T-helper 17 cell (primary cell): ENCODE results near the gene HMGCR. TPM values are rescaled to one million over a fixed set of nuclear protein-coding genes. Genes with fewer than 3 reads are reported as not detected.
"Not testable (repeated sequence)": the region's sequence is repeated elsewhere in the genome, so short reads cannot be mapped to it uniquely, and the experiment has no call there.

Experiments
- ATAC-seq: fragments of 150-1000 bp; cut with Tn5 transposase; 2 replicates; pipeline ENCODE4 v1.10.0; 2021; ENCODE audit warnings: mild to moderate bottlenecking, moderate library complexity
- DNase-seq, 3 donors: peaks; one replicate each; pipeline versions ENCODE4 v3.0.0 to v3.0.0-alpha.2; 2020 to 2021
- H3K9me3 ChIP-seq: one replicate; pipeline ENCODE4 v1.7.0; 2013; ENCODE audit warnings: low read length, mild to moderate bottlenecking; ENCODE audit not compliant: control insufficient read depth, poor library complexity, severe bottlenecking
- H3K27ac Mint-ChIP-seq: one replicate; pipeline ENCODE4 v1.8.0; 2022; ENCODE audit warnings: mild to moderate bottlenecking, moderate library complexity, mixed read lengths
- H3K27me3 Mint-ChIP-seq: one replicate; pipeline ENCODE4 v1.8.0; 2022; ENCODE audit warnings: mixed read lengths
- H3K36me3 Mint-ChIP-seq: one replicate; pipeline ENCODE4 v1.8.0; 2022; ENCODE audit warnings: low read depth, mixed read lengths
- H3K4me1 Mint-ChIP-seq: one replicate; pipeline ENCODE4 v1.8.0; 2022; ENCODE audit warnings: mild to moderate bottlenecking, mixed read lengths
- H3K4me3 Mint-ChIP-seq: one replicate; pipeline ENCODE4 v1.8.0; 2022; ENCODE audit warnings: mild to moderate bottlenecking, moderate library complexity, mixed read lengths
- total RNA-seq, 4 donors: library from RNA in 2 of 4; stranded (reverse) in 2 of 4; gene quantifications; one replicate each; pipeline ENCODE4 v1.2.3 and lab custom pipeline; 2022 to 2026

Gene HMGCR
- total RNA-seq (10 to 100 TPM; 37.9 to 48.0 TPM), total RNA-seq (lab: John Stamatoyannopoulos, UW) (50.5 to 112 reads per million in 2 donors)

GRCh38 chr5:75336615-75337336 is at the start of gene HMGCR:
Gene HMGCR, plus strand, starts transcription at chr5:75337220. Its CDS starts 5,386 bp downstream, at chr5:75342606.
- Mint-ChIP-seq H3K27ac (no peak within 1 kb of the TSS), H3K36me3 (no peaks in the 10 kb centered on the region), H3K27me3 (peaks cover 3% of the 10 kb centered on the region), H3K4me1 (peaks cover 25% of the 10 kb centered on the region), H3K4me3 (no peak within 1 kb of the TSS)
- ATAC-seq = peak; percentile 94
- DNase-seq = peak; percentile 88 to 94 (median 89)
- no peaks in the 10 kb centered on the region for H3K9me3 ChIP-seq

- not testable (repeated sequence) for ATAC-seq, H3K4me3 Mint-ChIP-seq, H3K27me3 Mint-ChIP-seq, H3K9me3 ChIP-seq, H3K36me3 Mint-ChIP-seq, H3K27ac Mint-ChIP-seq, H3K4me1 Mint-ChIP-seq, DNase-seq
These were observed 45.2 kb upstream of the HMGCR start for GRCh38 chr5:75291844-75292243.

GRCh38 chr5:75300084-75300483 is 36.9 kb upstream of the HMGCR start:
- Mint-ChIP-seq H3K27me3 (peaks cover 6% of the 10 kb centered on the region), H3K36me3 (no peaks in the 10 kb centered on the region), H3K27ac (no peak overlapping the region), H3K4me1 (no peaks in the 10 kb centered on the region), H3K4me3 (no peak overlapping the region)
- H3K9me3 ChIP-seq = no peaks in the 10 kb centered on the region
- DNase-seq (no peak), ATAC-seq (no peak)

- no peaks in the 10 kb centered on the region for H3K9me3 ChIP-seq
- Mint-ChIP-seq H3K36me3 (peaks cover 3% of the 10 kb centered on the region), H3K4me3 (no peak overlapping the region), H3K27ac (no peak overlapping the region), H3K4me1 (no peaks in the 10 kb centered on the region), H3K27me3 (peaks cover 10% of the 10 kb centered on the region)
- ATAC-seq = no peak
- DNase-seq = no peak
These were observed 33.6 kb upstream of the HMGCR start for GRCh38 chr5:75303419-75303818.

GRCh38 chr5:75304486-75304885 is 32.5 kb upstream of the HMGCR start:
- H3K4me1 Mint-ChIP-seq, H3K9me3 ChIP-seq, H3K4me3 Mint-ChIP-seq, H3K36me3 Mint-ChIP-seq, DNase-seq, ATAC-seq, H3K27ac Mint-ChIP-seq: not testable (repeated sequence)
- H3K27me3 Mint-ChIP-seq = peaks cover 19% of the 10 kb centered on the region

- ATAC-seq (no peak), DNase-seq (no peak)
- Mint-ChIP-seq H3K27me3 (peaks cover 27% of the 10 kb centered on the region), H3K36me3 (peaks cover 3% of the 10 kb centered on the region), H3K27ac (no peak overlapping the region), H3K4me3 (no peak overlapping the region), H3K4me1 (peaks cover 1% of the 10 kb centered on the region)
- H3K9me3 ChIP-seq = no peaks in the 10 kb centered on the region
These were observed 30.3 kb upstream of the HMGCR start for GRCh38 chr5:75306746-75307145.

GRCh38 chr5:75310212-75310611 is 26.8 kb upstream of the HMGCR start:
- Mint-ChIP-seq H3K27ac (no peak overlapping the region), H3K4me3 (no peak overlapping the region), H3K36me3 (peaks cover 3% of the 10 kb centered on the region), H3K4me1 (peaks cover 2% of the 10 kb centered on the region), H3K27me3 (peaks cover 21% of the 10 kb centered on the region)
- no peaks in the 10 kb centered on the region for H3K9me3 ChIP-seq
- ATAC-seq = no peak
- no peak for DNase-seq

- not testable (repeated sequence) for DNase-seq, ATAC-seq, H3K36me3 Mint-ChIP-seq, H3K4me1 Mint-ChIP-seq, H3K4me3 Mint-ChIP-seq, H3K27ac Mint-ChIP-seq, H3K9me3 ChIP-seq
- peaks cover 11% of the 10 kb centered on the region for H3K27me3 Mint-ChIP-seq
These were observed 17.9 kb upstream of the HMGCR start for GRCh38 chr5:75319148-75319547.

GRCh38 chr5:75319638-75320037 is 17.4 kb upstream of the HMGCR start:
- H3K27ac Mint-ChIP-seq = no peak overlapping the region
- ATAC-seq = no peak
- DNase-seq = no peak
- peaks cover 2% of the 10 kb centered on the region for H3K4me1 Mint-ChIP-seq
- H3K9me3 ChIP-seq = no peaks in the 10 kb centered on the region
- H3K27me3 Mint-ChIP-seq = peaks cover 15% of the 10 kb centered on the region
- peaks cover 4% of the 10 kb centered on the region for H3K36me3 Mint-ChIP-seq
- no peak overlapping the region for H3K4me3 Mint-ChIP-seq

GRCh38 chr5:75320371-75320770 is 16.6 kb upstream of the HMGCR start:
- H3K27me3 Mint-ChIP-seq = peaks cover 15% of the 10 kb centered on the region
- no peaks in the 10 kb centered on the region for H3K9me3 ChIP-seq
- peaks cover 2% of the 10 kb centered on the region for H3K4me1 Mint-ChIP-seq
- no peak overlapping the region for H3K27ac Mint-ChIP-seq
- DNase-seq (no peak), ATAC-seq (no peak)
- H3K4me3 Mint-ChIP-seq = no peak overlapping the region
- H3K36me3 Mint-ChIP-seq = peaks cover 4% of the 10 kb centered on the region

GRCh38 chr5:75322066-75322465 is 15.0 kb upstream of the HMGCR start:
- DNase-seq (no peak), ATAC-seq (no peak)
- H3K9me3 ChIP-seq = no peaks in the 10 kb centered on the region
- Mint-ChIP-seq H3K36me3 (peaks cover 4% of the 10 kb centered on the region), H3K4me1 (peaks cover 2% of the 10 kb centered on the region), H3K4me3 (no peak overlapping the region), H3K27ac (no peak overlapping the region), H3K27me3 (peaks cover 15% of the 10 kb centered on the region)

- Mint-ChIP-seq H3K4me1 (no peaks in the 10 kb centered on the region), H3K27me3 (peaks cover 21% of the 10 kb centered on the region), H3K4me3 (no peak overlapping the region), H3K36me3 (peaks cover 4% of the 10 kb centered on the region), H3K27ac (no peak overlapping the region)
- no peak for DNase-seq
- no peaks in the 10 kb centered on the region for H3K9me3 ChIP-seq
- no peak for ATAC-seq
These were observed 12.2 kb upstream of the HMGCR start for GRCh38 chr5:75324791-75325190.

- H3K27ac Mint-ChIP-seq = no peak overlapping the region
- no peaks in the 10 kb centered on the region for H3K9me3 ChIP-seq
- H3K36me3 Mint-ChIP-seq = peaks cover 4% of the 10 kb centered on the region
- ATAC-seq = no peak
- H3K4me3 Mint-ChIP-seq = no peak overlapping the region
- H3K27me3 Mint-ChIP-seq = peaks cover 23% of the 10 kb centered on the region
- no peak for DNase-seq
- H3K4me1 Mint-ChIP-seq = no peaks in the 10 kb centered on the region
These were observed 11.8 kb upstream of the HMGCR start for GRCh38 chr5:75325242-75325641.

GRCh38 chr5:75330404-75330803 is 6.6 kb upstream of the HMGCR start:
- H3K4me1 Mint-ChIP-seq = no peaks in the 10 kb centered on the region
- H3K27me3 Mint-ChIP-seq = peaks cover 13% of the 10 kb centered on the region
- no peaks in the 10 kb centered on the region for H3K9me3 ChIP-seq
- no peak overlapping the region for H3K27ac Mint-ChIP-seq
- no peak for ATAC-seq
- H3K4me3 Mint-ChIP-seq = no peak overlapping the region
- H3K36me3 Mint-ChIP-seq = no peaks in the 10 kb centered on the region
- DNase-seq = no peak
